Spleen (tissue), 11 donors: ENCODE measurements around the gene B9D1. TPM values are rescaled to one million over a fixed set of nuclear protein-coding genes. Genes with fewer than 3 reads are reported as not detected.

Experiments used
- DNase-seq: peaks from one replicate; pipeline ENCODE4 v3.0.0-alpha.2; 2020
- H3K27ac ChIP-seq, 8 donors: fragments of 200-600 bp; sonication (generic) in 7 of 8; 1 replicate in 4 of 8; 2 replicates in 4 of 8; pipeline versions ENCODE4 v1.5.0 to v1.8.0; 2016 to 2021; ENCODE audit warnings: inconsistent platforms in 4 of 8, mild to moderate bottlenecking in 4 of 8, moderate library complexity in 1 of 8
- H3K27me3 ChIP-seq, 7 donors: fragments of 200-600 bp; sonication (generic) in 6 of 7; replicated peaks in 1 of 7; 1 replicate in 4 of 7; 2 replicates in 3 of 7; pipeline versions ENCODE4 v1.5.0 to v1.8.0; 2016 to 2021; ENCODE audit warnings: inconsistent platforms in 3 of 7, mild to moderate bottlenecking in 1 of 7
- H3K36me3 ChIP-seq, 6 donors: fragments of 200-600 bp; sonication (generic) in 5 of 6; 1 replicate in 4 of 6; 2 replicates in 2 of 6; pipeline versions ENCODE4 v1.5.0 to v1.8.0; 2016 to 2021; ENCODE audit warnings: inconsistent platforms in 2 of 6
- H3K4me1 ChIP-seq, 6 donors: fragments of 200-600 bp; sonication (generic) in 5 of 6; 1 replicate in 3 of 6; 2 replicates in 3 of 6; pipeline versions ENCODE4 v1.5.0 to v1.8.0; 2016 to 2021; ENCODE audit warnings: inconsistent platforms in 3 of 6
- H3K4me3 ChIP-seq, 8 donors: fragments of 200-600 bp; sonication (generic) in 7 of 8; 1 replicate in 4 of 8; 2 replicates in 4 of 8; pipeline versions ENCODE4 v1.5.0 to v1.8.0; 2016 to 2021; ENCODE audit warnings: inconsistent platforms in 4 of 8, mild to moderate bottlenecking in 4 of 8, moderate library complexity in 2 of 8
- H3K9me3 ChIP-seq, 8 donors: fragments of 200-600 bp; sonication (generic) in 7 of 8; 1 replicate in 4 of 8; 2 replicates in 4 of 8; pipeline versions ENCODE4 v1.5.0 to v1.8.0; 2016 to 2021; ENCODE audit warnings: inconsistent platforms in 4 of 8
- POLR2A ChIP-seq, 3 donors: fragments of 450-650 bp; IDR thresholded peaks; one replicate each; pipeline ENCODE4 v1.5.1; 2017; ENCODE audit warnings: antibody characterized with exemption in 3 of 3, mild to moderate bottlenecking in 1 of 3
- POLR2AphosphoS5 ChIP-seq, 3 donors: sonication (generic); formaldehyde crosslinking; IDR thresholded peaks; one replicate each; pipeline ENCODE4 v1.5.1; 2017; ENCODE audit warnings: antibody characterized with exemption in 3 of 3
- WGBS, 5 donors: extraction: QIAGEN DNeasy Blood & Tissue Kit in 3 of 5; methylation state at CpG; one replicate each; pipeline versions ENCODE4 v1.1.5 to v1.1.7; 2013 to 2018; 5-methylcytosine and 5-hydroxymethylcytosine counted together
- intact Hi-C: fragments of 100-400 bp; cut with DNase I; formaldehyde crosslinking; loops from one replicate; pipeline ENCODE4 v1.15.0; 2023; ENCODE audit warnings: low total_unique reads
- polyA plus RNA-seq, 3 donors: library from polyadenylated mRNA; stranded (reverse); fragments of 200-250 nt; gene quantifications; one replicate each; pipeline ENCODE4 v1.2.1, GENCODE V29; 2013
- total RNA-seq, 7 donors: library from RNA; depleted of rRNA in 3 of 7; stranded (reverse); fragments of >200 nt in 3 of 7; fragmentation: NEBNext Ultra II Directional in 4 of 7; extraction: Animal tissue kit (Norgen Biotek cat#: 25700) in 4 of 7; gene quantifications; one replicate each; pipeline versions ENCODE4 v1.1.0 to v1.2.1, GENCODE V29; 2016 to 2021
- TF ChIP-seq, protein P1 (sequence below), 11 experiments: fragments of 200-600 bp in 7 of 11; fragments of 450-650 bp in 4 of 11; sonication (generic) in 4 of 11; IDR thresholded peaks in 8 of 11; conservative IDR thresholded peaks in 3 of 11; 1 replicate in 7 of 11; 2 replicates in 4 of 11; pipeline versions ENCODE4 v1.4.0 to v1.8.0; 2016 to 2021; ENCODE audit warnings: antibody characterized with exemption in 11 of 11, inconsistent platforms in 4 of 11, mild to moderate bottlenecking in 1 of 11
- donor health status: healthy with polysubstance abuse.
- donor health status: DM: no; HTN: no; CAD: no; lungs with moderate emphysema.
- donor health status: DM: no; HTN: no; CAD: no.
- donor health status: Bipolar disorder and iron deficiency.
- donor health status: healthy.
- donor health status: DM: no; HTN: no; CAD: no.
- donor health status: DM: yes; HTN: yes; CAD: no.

B9D1 gene
- total and polyA plus RNA-seq, 10 donors, result 4.3 to 14.1 (median 7.3) TPM

GRCh38 chr17:19318611-19319010 lies 43.9 kb downstream of the B9D1 start:
- intact Hi-C loops, result no loop called here
- H3K27me3 ChIP-seq, result peaks cover 0 to 19% (median 0%) of the 10 kb centered on the region in 7 donors
- no peak for TF ChIP-seq POLR2AphosphoS5 (IDR thresholded peaks at IDR 0.05)
- TF ChIP-seq, protein P1, sequence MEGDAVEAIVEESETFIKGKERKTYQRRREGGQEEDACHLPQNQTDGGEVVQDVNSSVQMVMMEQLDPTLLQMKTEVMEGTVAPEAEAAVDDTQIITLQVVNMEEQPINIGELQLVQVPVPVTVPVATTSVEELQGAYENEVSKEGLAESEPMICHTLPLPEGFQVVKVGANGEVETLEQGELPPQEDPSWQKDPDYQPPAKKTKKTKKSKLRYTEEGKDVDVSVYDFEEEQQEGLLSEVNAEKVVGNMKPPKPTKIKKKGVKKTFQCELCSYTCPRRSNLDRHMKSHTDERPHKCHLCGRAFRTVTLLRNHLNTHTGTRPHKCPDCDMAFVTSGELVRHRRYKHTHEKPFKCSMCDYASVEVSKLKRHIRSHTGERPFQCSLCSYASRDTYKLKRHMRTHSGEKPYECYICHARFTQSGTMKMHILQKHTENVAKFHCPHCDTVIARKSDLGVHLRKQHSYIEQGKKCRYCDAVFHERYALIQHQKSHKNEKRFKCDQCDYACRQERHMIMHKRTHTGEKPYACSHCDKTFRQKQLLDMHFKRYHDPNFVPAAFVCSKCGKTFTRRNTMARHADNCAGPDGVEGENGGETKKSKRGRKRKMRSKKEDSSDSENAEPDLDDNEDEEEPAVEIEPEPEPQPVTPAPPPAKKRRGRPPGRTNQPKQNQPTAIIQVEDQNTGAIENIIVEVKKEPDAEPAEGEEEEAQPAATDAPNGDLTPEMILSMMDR (IDR thresholded peaks at IDR 0.05 in 8 of 11, conservative IDR thresholded peaks at IDR 0.05 in 3 of 11), result no peak
- no peak for TF ChIP-seq POLR2A (IDR thresholded peaks at IDR 0.05)
- peaks cover 0 to 15% (median 0%) of the 10 kb centered on the region in 6 donors for H3K36me3 ChIP-seq
- peaks cover 0 to 31% (median 23%) of the 10 kb centered on the region in 6 donors for H3K4me1 ChIP-seq
- WGBS, 5 donors, result 84 to 91% (median 85%) methylated on average over 6 of the region's 6 CpGs
- no peak overlapping the region for H3K4me3 ChIP-seq
- H3K9me3 ChIP-seq, result no peaks in the 10 kb centered on the region
- peak; percentile 9 for DNase-seq
- peak overlapping the region in 3 of 8 donors; percentile 8 to 76 (median 73) for H3K27ac ChIP-seq

GRCh38 chr17:19317359-19318095 lies 45.0 kb downstream of the B9D1 start:
- intact Hi-C loops, result no loop called here

DNA sequence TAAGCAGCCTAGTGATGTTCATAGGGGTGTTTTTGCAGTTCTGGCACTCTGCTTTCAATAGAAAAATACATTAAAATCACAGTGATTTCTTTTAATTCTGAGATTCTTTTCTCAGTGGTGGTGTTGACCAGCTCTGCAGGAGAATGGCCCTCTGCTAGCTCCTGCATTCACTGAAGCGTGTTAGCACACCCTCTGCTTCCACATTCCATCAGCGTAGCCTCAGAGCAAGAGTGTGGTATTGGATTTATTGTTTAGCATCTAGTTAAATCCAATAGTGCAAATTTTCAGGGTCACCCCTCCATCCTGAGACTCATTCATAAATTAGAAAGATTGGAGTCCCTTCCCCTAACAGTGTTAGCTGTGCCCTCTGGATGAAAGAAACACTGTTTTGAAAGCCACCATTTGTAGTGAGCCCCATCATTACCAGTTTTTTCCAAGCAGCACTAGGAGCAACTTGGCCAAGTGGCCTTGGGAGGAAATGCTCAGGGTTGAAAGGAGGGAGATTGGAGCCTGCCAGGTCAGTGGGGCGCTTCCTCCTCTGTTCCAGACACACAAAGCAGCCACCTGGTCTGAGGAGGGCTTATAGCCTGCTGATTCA lies 45.7 kb downstream of the B9D1 start:
- peaks cover 0 to 48% (median 28%) of the 10 kb centered on the region in 6 donors for H3K4me1 ChIP-seq
- no peak overlapping the region for H3K4me3 ChIP-seq
- DNase-seq, result no peak
- H3K27me3 ChIP-seq, result peaks cover 0 to 25% (median 0%) of the 10 kb centered on the region in 7 donors
- peaks cover 0 to 33% (median 11%) of the 10 kb centered on the region in 6 donors for H3K36me3 ChIP-seq
- peak overlapping the region in 7 of 8 donors; percentile 53 to 76 (median 72) for H3K27ac ChIP-seq
- TF ChIP-seq POLR2A (IDR thresholded peaks at IDR 0.05) (no peak), POLR2AphosphoS5 (IDR thresholded peaks at IDR 0.05) (no peak)
- TF ChIP-seq, protein P1 (IDR thresholded peaks at IDR 0.05 in 8 of 11, conservative IDR thresholded peaks at IDR 0.05 in 3 of 11), result no peak
- WGBS, 5 donors, result 62 to 82% (median 78%) methylated on average over 2 to 3 of the region's 3 CpGs
- intact Hi-C loops, result no loop called here
- H3K9me3 ChIP-seq, result no peaks in the 10 kb centered on the region

More at GRCh38 chr17:19317359-19318095, 45.0 kb downstream of the B9D1 start:
- H3K27ac ChIP-seq, result peak overlapping the region in 7 of 8 donors; percentile 46 to 76 (median 72)
- peak; percentile 89 for DNase-seq
- peaks cover 0 to 42% (median 25%) of the 10 kb centered on the region in 6 donors for H3K4me1 ChIP-seq
- TF ChIP-seq, protein P1 (IDR thresholded peaks at IDR 0.05 in 8 of 11, conservative IDR thresholded peaks at IDR 0.05 in 3 of 11), result peak in 8 of 11 experiments; percentile 5 to 48 (median 38)
- TF ChIP-seq POLR2A (IDR thresholded peaks at IDR 0.05) (no peak), POLR2AphosphoS5 (IDR thresholded peaks at IDR 0.05) (peak; percentile 74 to 87 (median 81))
- peaks cover 0 to 20% (median 0%) of the 10 kb centered on the region in 7 donors for H3K27me3 ChIP-seq
- 48 to 70% (median 59%) methylated on average over 17 to 19 of the region's 19 CpGs for WGBS, 5 donors
- H3K9me3 ChIP-seq, result no peaks in the 10 kb centered on the region
- peaks cover 0 to 26% (median 8%) of the 10 kb centered on the region in 6 donors for H3K36me3 ChIP-seq
- peak overlapping the region in 1 of 8 donors; percentile 5 for H3K4me3 ChIP-seq

DNA sequence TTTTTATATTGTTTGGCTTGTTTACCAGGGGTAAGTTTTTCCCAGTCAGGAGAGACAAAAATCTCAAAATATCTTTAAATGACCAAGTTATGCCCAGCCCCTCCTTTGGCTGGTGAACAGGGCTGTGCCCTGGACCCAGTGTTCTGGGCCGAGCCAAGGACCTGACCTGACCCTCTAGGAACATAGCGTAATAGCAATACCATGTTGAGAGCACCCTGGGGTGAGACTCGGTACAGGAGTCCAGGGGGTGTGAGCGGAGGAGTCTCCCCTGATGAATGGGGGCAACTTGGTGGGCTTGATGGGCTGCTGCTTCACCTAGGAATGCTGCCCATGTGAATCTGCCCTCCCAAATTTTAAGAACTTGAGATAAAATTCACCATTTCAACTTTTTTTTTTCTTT lies 47.4 kb downstream of the B9D1 start:
- H3K9me3 ChIP-seq, result no peaks in the 10 kb centered on the region
- H3K4me3 ChIP-seq, result no peak overlapping the region
- 91 to 96% (median 94%) methylated on average over 4 of the region's 4 CpGs for WGBS, 5 donors
- DNase-seq, result peak; percentile 44
- intact Hi-C loops, result no loop called here
- TF ChIP-seq POLR2AphosphoS5 (IDR thresholded peaks at IDR 0.05) (no peak), POLR2A (IDR thresholded peaks at IDR 0.05) (no peak)
- peaks cover 0 to 17% (median 0%) of the 10 kb centered on the region in 7 donors for H3K27me3 ChIP-seq
- no peak overlapping the region for H3K27ac ChIP-seq
- peaks cover 0 to 35% (median 11%) of the 10 kb centered on the region in 6 donors for H3K36me3 ChIP-seq
- H3K4me1 ChIP-seq, result peaks cover 0 to 61% (median 35%) of the 10 kb centered on the region in 6 donors
